Liver (tissue), 3 donors: ENCODE results near the gene TCERG1L.

ENCODE experiments used
- CTCF ChIP-seq: fragments of 150-350 bp; IDR thresholded peaks from 2 replicates; pipeline ENCODE4 v1.5.1; 2017; ENCODE audit warnings: improper control_type of control experiment, low read depth, low read length; ENCODE audit not compliant: missing input control
- JUND ChIP-seq, 2 donors: IDR thresholded peaks; 2 replicates each; pipeline ENCODE4 v1.6.1; 2016; ENCODE audit warnings: antibody characterized with exemption in 2 of 2
- NR2F2 ChIP-seq: IDR thresholded peaks from 2 replicates; pipeline ENCODE4 v1.6.1; 2016; ENCODE audit warnings: antibody characterized with exemption
- TAF1 ChIP-seq: conservative IDR thresholded peaks from 2 replicates; pipeline ENCODE4 v1.6.1; 2016; ENCODE audit warnings: antibody characterized with exemption, mild to moderate bottlenecking
- donor health status: healthy.
- donor health status: healthy.

- no peak for TF ChIP-seq JUND (IDR thresholded peaks at IDR 0.05)
- TF ChIP-seq CTCF, result no peak
- TF ChIP-seq NR2F2, result no peak
- no peak for TF ChIP-seq TAF1
Measured at GRCh38 chr10:131314799-131315198, 3.3 kb upstream of the TCERG1L start.
